NB4 (cell line): ENCODE results near the gene TLL2.

Experiments
- DNase-seq: peaks from one replicate; pipeline ENCODE4 v3.0.0; 2010; ENCODE audit warnings: low read depth
- H3K4me3 ChIP-seq: one replicate; pipeline ENCODE4 v1.5.1; 2011; ENCODE audit warnings: mild to moderate bottlenecking, low read depth, low read length, moderate library complexity
- CTCF ChIP-seq: IDR thresholded peaks from one replicate; pipeline ENCODE4 v1.5.1; 2012; ENCODE audit warnings: low read depth, low read length
- MAX ChIP-seq: IDR thresholded peaks from 2 replicates; pipeline ENCODE4 v1.6.1; 2011; ENCODE audit warnings: low read depth, low read length
- MYC ChIP-seq: IDR thresholded peaks from 2 replicates; pipeline ENCODE4 v1.6.1; 2011; ENCODE audit warnings: low read depth, low read length
- POLR2A ChIP-seq: IDR thresholded peaks from 2 replicates; pipeline ENCODE4 v1.6.1; 2011; ENCODE audit warnings: mild to moderate bottlenecking; ENCODE audit not compliant: insufficient read length; ENCODE audit errors: extremely low read depth

TLL2 gene

GRCh38 chr10:96322275-96322674 lies 191.5 kb downstream of the TLL2 start:
- DNase-seq = no peak
- no peak overlapping the region for H3K4me3 ChIP-seq
- TF ChIP-seq MYC = no peak
- no peak for TF ChIP-seq MAX
- TF ChIP-seq POLR2A = no peak
- TF ChIP-seq CTCF = no peak

GRCh38 chr10:96321822-96322221 lies 191.9 kb downstream of the TLL2 start:
- TF ChIP-seq MAX (no peak), CTCF (peak; percentile 17), POLR2A (no peak), MYC (no peak)
- H3K4me3 ChIP-seq = no peak overlapping the region
- DNase-seq = no peak

GRCh38 chr10:96319754-96320474 lies 193.8 kb downstream of the TLL2 start:
- TF ChIP-seq POLR2A (no peak), MYC (no peak), MAX (no peak), CTCF (no peak)
- DNase-seq = no peak
- H3K4me3 ChIP-seq = no peak overlapping the region

- TF ChIP-seq POLR2A = no peak
- TF ChIP-seq CTCF = no peak
- TF ChIP-seq MYC = no peak
- no peak for TF ChIP-seq MAX
- H3K4me3 ChIP-seq = no peak overlapping the region
- DNase-seq = no peak
These were observed 196.5 kb downstream of the TLL2 start for GRCh38 chr10:96317067-96317833.
